GM21529 (cell line): ENCODE data around the gene SLC2A2.
A peak's percentile ranks its signal among the peaks of the same experiment; 100 is the strongest.

Source experiments
- ATAC-seq: cut with Tn5 transposase; IDR thresholded peaks from one replicate; pipeline ENCODE4 v1.9.1; 2021; ENCODE audit not compliant: unreplicated experiment

Gene SLC2A2

DNA sequence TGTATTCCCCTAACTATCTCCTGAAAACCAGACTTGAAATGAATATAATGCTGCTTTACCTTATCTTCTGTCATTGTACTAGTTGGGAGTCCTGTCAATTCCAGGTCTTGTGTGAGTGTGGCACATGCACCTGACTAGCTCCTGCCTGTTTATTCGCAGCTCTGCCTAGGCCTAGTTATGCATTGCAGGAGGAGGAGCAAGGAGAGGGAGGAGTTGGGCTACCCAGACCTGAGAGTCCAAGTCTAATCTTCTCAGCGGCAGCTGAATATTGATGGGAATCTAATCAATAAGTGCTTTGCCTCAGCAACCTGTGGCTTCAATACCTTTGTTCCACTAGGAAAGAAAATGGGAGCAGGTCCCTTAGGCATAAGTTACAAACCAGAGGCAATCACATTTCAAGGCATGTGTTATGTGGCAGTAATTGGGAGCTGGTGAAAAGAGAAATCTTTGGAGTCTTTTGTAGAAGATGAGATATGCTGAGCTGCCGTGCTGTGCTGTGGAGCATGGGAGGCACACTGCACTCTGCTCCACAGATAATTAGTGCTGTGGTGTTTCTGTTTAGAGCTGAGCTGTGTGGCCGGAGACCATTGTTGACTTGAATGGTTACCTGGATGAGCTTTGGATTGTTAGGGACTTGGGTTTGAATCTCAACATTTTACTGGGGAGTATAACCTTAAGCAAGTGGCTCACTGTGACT lies at the start of gene SLC2A2:
SLC2A2 (minus strand) TSS at position 124 of the 697 bp plus-strand sequence; CDS start at position 74, 50 bp downstream.
- no peak for ATAC-seq

DNA sequence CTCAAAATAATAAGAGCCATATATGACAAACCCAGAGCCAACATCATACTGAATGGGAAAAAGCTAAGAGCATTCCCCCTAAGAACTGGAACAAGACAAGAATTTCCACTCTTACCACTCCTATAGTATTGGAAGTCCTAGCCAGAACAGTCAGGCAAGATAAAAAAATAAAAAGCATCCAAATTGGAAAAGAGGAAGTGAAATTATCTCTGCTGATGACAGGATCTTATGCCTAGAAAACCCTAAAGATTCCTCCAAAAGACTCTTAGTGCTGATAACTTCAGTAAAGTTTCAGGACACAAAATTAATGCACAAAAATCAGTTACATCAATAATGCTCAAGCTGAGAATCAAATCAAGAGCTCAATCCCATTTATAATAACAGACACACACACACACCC lies 45.9 kb upstream of the SLC2A2 start:
- no peak for ATAC-seq

DNA sequence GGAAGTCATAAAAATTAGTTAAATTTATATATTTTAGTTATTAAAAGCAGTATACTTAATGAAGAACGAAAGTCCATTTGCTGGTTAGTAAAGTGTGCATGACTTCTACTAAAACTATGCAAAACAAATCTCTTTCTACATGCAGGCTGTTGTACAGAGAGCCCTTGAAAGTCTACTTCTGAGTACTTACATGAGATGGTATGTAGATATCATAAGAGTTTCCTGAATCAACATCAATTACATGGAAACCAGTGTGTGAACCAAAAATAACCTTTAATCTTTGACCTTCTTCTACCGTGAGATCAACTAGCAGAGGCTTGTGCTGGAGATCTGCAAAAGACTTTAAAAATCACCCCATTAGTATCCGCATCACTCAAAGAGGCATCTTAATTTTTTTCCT lies 42.1 kb upstream of the SLC2A2 start:
- no peak for ATAC-seq

DNA sequence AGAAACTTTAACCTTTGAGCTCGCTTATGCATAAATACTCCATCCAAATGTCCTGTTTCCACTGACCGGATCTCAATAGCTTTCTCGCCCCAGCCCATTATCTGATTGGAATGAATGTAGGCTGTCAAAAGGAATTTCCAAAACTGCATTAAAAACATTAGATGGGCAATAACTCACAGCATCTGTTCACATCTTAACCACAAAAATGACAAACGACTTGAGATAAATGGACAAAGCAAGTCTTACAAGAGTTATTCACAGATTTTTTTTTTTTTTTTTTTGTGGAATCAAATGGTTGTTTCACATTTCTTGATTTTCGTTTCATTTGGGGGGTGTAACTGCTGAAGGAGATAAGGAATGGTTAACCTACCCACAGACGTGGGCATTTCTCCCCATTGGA lies 39.7 kb upstream of the SLC2A2 start:
- ATAC-seq: no peak

DNA sequence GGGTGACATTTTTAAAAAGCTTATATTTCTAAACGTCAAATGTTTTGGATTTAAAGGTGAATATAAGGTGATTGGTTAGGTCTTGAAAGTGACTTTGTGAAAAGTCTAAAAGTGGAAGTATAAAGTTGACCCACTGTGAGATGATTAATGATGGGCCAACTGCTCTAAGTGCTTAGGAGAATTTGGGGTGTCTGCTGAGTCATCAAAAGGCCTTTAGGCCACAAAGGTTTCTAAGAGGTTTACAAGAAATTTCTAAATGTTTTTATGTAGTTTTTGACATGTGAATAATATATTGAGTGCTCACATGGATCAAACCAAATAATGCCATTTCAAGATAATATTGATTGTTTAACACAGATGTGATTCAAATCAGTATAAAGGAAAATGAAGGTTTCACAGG lies 39.2 kb upstream of the SLC2A2 start:
- ATAC-seq: no peak

DNA sequence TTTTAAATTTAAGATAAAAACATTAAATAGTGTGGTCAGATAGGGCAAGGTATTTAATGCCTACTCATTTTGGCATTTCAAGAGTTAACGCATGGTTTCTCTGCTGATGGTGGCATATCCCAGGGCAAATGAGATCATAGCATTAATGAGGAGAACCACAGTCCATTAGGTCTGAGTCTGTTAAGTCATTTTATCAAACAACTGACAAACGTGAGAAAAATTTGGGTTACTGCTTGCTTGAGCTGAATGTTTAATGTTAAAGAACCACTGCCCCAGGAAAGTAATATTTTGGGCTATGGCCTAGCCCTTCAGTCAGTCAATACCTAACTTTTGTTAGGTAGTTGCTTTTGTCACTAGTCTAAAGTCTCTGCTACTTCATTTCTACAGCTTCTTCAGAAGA lies 37.9 kb upstream of the SLC2A2 start:
- no peak for ATAC-seq

DNA sequence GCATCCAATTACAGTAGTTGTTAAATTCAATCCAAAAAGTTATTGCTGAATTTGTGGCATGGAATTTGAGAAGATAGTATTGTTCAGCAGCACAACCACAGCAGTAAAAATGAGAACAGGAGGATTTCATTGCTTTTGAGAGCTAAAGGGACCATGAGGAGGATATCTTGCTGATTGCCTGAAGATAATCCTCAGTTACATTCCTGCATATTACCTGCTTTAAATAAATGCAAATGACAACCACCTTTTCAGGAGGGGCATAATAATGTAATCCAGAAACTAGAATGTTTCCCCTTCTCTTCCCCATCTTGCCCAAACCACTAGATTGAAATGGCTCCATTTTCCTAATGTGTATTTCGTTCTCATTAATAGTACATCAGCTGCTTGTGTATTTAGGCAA lies 35.2 kb upstream of the SLC2A2 start:
- ATAC-seq: no peak

DNA sequence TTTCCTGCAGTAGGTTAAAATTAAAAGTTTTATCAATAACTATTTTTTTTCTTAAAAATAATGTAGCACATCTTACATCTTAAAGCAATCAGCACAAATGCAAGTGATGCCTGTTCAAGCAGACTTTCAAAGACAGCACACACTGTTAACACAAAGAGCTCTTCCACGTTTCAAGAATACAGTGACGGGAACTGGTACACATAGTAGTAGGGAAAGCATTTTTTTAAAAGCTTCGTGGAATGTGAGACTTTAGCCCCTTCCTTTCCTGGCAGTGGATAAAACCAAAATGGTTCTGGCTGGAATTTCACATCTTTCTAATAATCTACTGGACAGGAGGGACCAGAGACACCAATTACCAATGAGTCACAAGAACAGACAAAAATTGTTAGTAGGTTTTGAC lies 33.5 kb upstream of the SLC2A2 start:
- no peak for ATAC-seq

DNA sequence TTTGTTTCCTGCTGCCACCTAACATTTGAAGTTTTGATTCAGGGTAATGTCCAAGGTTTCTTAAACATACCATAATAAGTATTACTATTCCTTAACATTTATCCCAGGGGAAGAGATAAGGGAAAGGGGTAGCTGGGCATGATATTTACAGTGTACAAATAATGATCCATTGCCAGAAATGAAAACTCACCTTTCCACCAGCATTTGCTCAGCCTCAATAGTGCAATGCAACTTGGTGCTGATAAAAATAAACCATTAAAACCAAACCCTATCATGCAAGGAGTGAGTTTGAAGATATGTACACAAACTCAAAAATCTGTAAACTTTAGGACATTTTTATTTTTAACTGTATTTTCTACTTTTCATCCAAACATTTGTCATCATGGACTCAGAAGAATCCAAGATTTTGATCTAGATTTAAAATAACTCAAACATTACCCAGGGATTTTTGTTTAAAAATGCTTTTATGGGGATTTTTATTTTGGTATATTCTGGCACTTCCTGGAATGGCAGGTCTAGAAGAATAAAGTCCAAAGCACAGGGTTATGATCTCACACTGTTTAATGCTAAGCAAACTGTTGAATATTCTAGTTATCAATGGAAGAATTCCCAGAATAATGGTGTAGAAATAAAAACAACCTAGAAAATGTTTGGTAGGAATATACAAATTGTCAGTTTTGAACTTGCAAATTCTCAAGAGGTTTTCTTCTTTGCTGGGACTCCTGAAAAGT lies 32.5 kb upstream of the SLC2A2 start:
- ATAC-seq: no peak

DNA sequence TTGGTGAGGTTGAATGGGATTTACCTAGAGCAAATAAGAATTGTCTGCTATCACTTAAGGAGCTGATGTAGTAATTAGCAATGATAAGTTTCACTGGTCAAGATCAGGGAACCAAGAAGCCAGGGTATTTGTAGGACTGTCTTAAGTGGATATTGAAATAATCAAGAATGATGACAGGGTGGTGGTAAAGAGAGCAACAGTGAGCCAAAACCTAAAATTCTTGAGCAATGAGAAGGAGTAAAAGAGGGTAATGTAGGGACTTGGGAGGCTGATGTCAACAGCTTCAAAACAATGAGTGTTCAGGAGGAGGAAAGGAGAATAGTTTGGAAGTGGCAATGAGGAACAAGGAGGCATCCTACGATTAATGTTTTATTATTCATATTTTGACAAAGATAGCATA lies 31.5 kb upstream of the SLC2A2 start:
- ATAC-seq: no peak

DNA sequence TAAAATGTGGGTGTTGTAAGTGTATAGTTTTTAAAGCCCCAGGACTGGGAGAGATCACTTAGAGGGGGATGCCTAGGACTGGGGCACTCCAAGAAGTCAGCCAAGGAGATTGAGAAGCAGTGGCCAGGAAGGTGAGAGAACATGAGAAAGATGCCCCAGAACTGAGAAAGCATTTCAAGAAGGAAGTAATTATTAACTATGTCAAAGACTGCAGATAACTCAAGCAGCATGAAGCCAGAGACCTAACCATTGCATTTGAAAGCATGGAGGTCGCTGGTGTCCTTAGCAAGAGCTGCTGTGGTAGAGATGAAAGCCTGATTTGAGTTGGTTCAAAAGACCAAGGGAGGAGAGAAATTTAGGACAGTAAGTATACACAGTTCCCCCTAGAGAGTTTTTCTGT lies 30.6 kb upstream of the SLC2A2 start:
- no peak for ATAC-seq

DNA sequence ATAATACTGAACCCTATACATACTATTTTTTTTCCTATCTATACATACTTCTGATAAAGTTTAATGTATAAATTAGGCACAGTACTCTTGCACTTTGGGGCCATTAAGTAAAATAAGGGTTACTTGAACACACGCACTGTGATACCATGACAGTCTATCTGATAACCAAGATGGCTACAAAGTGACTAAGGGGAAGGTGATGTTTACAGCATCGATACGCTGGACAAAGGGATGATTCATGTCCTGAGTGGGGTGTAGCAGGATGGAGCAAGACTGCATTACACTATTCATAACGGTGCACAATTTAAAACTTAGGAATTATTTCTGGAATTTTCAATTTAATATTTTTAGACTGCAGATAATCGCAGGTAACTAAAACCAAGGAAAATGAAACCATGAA lies 30.0 kb upstream of the SLC2A2 start:
- ATAC-seq: no peak

DNA sequence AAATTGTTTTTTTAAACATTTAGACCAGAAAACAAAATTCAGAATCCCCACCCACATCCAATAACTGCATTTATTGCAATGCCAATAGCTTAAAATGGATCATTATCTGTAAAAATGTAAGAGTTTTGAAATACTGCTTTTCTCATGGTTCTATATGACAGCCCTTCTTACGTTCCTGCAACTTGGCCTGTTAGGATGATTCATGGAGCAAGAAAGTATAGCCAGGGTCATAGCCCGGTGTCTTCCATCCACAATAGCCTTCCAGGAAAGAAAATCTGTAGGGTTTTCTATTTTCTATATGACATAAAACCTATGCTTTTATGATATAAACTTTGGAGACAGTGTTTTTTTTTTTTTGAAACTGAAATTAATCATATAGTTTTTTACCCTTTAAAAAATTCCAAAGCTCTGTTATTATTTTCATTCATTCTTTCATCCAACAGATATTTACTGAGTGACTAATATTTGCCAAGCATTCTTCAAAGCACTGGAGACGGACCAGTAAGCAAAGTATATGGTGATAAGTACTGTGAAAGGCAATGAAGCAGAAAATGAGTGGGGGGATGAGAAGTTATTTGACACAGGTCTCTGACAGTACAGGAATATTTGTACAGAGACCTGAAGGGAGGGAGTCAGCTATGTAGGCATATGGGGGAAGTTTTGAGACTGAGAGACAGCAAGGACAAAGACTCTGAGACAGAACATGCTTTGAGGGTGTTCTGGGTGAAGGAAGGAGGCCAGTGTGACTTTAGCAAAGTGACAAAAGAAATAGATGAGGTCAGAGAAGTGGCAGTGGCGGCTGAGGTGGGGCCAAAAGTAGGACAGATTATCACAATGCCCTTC lies 29.0 kb upstream of the SLC2A2 start:
- ATAC-seq: no peak

DNA sequence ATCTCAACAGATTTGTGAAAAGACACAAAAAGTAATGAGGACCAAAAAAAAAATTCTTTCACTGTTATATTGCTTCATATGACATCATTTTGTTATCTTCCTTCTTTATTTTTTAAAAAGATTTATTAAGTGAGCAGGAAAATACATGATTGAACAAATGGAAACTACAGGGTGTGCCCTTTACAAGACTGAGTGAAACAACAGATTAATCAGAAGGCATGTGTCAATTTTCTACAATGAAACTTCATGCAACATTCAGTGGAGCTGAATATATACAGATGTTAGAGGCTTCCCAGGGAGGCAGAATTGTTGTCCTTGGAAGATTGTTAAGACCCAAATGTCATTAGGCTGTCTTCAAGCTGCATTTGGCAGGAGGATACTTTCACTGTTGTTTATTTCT lies 28.4 kb upstream of the SLC2A2 start:
- ATAC-seq: no peak

DNA sequence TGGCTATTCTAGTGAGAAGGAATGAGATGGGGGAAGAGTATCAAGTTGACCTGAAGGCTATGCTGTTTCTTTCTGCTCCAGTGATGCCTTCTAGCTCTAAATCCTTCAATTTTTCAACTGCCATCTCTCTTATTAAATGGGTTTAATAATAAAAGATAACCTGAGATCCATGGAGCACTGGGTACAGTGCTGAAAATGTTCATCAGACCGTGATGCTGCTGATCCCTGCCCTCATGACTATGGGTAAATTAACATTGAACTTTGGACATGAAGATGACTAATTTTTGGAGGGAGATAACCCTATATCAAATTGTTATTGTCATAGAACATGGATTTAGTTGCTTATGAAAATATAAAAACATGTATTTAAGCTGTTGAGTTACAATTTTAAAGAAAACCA lies 27.7 kb upstream of the SLC2A2 start:
- ATAC-seq: no peak

DNA sequence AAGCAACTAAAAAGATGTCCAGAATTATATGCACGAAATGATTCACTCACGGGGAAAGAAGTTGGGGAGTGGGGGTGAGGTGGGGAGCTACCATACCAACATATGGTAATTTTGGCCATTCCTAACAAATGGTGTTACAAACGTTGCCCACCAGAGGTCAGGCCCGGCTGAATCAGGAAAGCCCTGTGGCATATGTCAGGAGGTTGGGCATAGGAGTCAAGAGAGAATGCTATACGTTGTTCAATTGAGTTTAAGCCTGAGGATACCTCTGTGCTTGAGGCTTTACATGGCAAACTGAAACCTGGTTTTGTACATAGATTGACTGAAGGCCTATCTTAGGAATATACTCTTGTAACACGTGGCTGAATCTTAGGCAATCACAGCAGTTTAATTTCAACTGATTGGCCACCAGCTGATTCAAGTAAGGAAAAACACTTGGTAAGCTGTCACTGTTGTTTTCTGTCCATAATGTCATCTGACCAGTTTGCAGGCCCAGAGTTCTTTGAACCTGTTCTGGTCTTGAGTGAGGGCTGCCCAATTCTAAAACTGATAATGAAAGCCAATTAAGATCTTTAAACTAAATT lies 23.4 kb upstream of the SLC2A2 start:
- ATAC-seq: peak; percentile 95

DNA sequence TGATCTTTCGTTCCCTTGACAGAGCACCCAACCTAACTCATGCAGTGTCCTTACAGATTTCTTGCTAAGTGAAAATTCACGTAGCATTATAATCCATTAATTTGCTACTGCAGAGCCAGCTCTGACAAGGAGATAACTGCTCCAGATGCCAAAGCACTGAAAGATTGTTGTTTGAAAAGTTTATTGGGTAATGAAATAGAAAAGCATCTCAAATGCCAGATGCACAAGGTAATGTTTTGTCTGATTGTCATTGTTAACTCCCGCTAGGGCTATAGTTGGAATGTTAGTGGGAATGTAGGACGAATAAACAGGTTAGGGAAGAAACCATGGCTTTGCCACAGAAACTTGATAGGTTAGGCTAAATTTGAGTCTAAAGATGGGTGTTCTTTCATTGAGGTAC lies 20.2 kb upstream of the SLC2A2 start:
- no peak for ATAC-seq

DNA sequence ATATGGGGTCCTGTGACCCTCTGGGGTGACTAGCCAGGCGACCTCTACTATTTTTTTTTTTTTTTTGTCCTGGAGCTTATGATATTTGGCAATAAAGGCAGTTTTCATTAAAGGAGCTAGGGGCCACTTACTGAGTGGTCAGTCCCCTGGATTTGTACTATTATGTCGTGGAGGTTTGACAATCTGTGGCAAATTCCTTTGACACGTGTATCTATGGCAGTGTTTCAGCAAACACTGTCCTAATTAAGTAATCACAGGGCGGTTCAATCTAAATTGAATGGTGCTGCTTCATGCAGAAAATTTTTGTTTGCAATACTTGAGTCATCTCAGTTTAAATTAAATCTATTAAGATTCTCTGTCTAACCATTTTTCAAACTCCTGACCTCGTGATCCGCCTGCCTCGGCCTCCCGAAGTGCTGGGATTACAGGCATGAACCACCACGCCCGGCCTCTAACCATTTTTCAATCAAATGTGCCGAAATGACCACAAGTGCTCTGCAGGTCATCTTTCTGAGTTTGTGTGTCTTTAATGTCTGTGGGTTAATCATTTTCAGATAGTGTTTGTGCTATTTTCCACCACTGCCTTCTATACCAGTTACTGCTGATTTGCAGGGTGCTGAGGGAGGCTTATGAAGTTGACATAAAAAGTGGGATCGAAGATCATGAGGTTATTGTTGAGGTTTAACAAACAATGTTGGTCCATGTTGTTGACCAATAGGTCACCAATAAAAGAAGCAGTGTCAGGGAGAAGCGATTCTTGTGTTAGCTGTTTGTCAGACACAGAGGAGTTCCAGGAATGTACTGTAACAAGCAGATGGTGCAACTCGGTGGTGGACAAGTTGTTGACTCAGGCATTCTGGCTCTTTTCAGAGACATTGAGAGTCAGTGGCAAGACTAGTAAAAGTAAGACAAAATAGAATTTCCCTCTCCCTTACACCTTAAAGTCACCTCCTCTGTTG lies 18.6 kb upstream of the SLC2A2 start:
- ATAC-seq: no peak

DNA sequence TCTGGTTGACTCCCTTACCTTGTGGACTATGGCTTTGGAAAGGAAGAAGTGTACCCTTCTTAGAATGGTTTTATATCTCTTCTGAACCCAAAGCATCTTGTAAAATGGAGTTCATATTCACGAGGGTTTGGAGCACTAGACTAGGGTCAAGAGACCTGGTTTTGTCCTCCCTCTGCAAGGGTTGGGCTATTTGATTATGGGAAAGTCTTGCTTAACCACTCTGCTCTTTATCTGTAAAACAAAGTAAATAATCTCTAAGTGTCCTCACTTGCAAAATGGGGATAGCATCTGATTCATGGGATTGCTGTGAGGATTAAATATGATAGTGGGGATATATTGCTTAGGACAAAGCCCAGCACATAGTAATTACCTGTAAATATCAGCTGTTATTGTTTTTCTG lies 17.9 kb upstream of the SLC2A2 start:
- ATAC-seq: no peak

DNA sequence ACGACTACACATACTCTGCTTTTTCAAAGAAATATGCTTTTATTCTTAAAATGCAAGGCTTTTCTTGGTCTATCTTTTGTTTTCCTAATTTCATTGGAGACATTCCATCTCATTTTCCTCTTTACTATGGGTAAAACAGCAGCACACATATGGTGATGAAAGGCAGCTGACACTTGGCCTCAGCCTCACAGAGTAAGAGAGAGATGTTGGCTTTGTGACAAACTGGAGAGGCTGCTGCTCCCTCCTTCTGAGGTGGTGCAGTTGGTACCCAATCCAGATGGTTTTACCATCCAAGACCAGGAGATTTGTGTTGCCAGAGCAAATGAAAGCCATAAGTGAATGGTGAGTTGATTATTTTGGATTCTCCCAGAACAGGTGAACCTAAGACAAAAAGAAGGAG lies 13.2 kb upstream of the SLC2A2 start:
- no peak for ATAC-seq
